HG02610 (cell line): ENCODE results near the gene SPPL3.

Experiments
- ATAC-seq: cut with Tn5 transposase; IDR thresholded peaks from one replicate; pipeline ENCODE4 v1.9.1; 2021; ENCODE audit warnings: mild to moderate bottlenecking, moderate library complexity; ENCODE audit not compliant: unreplicated experiment

Gene SPPL3

DNA sequence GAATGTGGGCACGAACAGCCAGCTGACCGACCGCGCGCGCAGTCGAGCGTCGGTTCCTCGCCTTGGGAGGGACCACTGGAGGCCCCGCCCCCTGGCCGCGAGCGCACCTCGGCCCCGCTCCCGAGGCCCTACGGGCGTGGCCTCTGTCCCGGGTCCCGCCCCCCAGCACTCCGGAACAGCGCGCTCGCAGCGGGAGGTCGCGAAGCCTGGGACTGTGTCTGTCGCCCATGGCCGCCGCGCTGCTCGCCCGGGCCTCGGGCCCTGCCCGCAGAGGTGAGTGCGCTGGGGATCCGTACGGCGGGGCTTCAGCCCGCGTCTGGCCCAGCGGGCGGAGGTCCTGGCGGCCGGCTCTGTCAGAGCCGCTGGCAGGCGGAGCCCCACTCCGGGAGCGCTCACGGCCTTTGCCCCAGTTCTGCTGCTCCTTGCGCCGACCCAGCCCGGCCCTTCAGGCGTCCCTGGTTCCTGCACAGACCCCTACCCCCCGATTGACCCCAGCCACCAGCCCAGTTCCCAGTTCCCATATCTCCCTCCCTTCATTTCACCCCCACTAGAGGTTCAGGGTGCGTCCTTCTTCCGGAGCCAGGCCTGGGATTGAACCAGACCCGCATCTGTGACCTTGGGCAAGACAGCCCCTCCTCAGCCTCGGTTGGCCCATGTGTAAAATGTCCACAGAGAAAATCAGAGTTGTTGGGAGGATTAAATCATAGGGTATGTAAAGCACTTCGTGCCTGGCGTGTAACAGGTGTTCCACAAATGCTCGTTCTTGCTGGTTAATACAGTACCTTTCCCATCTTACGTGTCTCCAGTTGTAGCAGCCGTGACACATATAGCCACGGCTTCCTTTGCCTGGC is 178.3 kb downstream of the SPPL3 start, which contains the start of gene ACADS:
Gene ACADS, plus strand, starts transcription at position 168 of the 851 bp plus-strand sequence. Its CDS starts 60 bp downstream, at position 228.
- peak; percentile 95 for ATAC-seq

- no peak for ATAC-seq
These were observed 179.0 kb downstream of the SPPL3 start for GRCh38 chr12:120725151-120725658.

GRCh38 chr12:120724720-120725119 is 179.4 kb downstream of the SPPL3 start:
- ATAC-seq = no peak

- no peak for ATAC-seq
These were observed 181.4 kb downstream of the SPPL3 start for GRCh38 chr12:120722784-120723183.

- ATAC-seq = no peak
These were observed 182.3 kb downstream of the SPPL3 start for GRCh38 chr12:120721866-120722265.

DNA sequence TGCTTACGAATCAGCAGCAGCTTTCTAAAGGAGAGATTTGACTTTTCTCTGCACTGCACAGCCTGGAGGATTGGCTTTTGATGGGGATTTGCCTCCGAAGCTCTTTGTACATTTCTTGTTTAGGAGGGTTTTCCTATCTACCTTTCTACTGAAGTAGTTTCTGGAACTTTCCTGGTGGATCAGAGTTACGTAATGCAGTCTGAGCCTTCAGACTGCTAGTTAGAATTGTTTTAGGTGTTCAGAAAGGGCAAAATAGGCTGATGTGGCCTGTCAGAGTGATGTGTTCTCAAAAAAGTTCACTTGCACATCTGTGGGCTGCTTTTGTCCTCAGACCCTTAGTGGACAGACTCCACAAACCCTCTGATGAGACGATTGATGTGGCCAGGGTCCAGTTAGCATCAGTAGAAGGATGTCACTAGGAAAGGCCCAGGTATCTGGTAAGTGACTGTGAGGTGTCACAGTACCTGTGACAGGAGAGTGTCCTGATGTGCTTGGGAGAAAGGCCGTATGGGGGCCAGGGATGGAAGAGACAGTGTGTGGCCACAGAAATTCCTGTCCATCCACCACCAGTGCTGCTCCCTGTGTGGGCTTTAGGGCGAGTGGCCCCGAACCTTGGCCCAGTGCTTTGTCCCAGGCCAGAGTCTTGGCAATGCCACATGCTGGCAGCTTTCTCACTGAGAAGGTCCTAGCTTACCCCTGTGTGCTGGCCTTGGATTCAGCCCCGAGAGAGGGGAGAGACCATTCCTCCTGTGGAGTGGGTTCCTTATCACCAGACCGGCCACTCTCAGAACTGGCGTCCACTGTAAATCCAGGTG is 183.0 kb downstream of the SPPL3 start:
- ATAC-seq = no peak

DNA sequence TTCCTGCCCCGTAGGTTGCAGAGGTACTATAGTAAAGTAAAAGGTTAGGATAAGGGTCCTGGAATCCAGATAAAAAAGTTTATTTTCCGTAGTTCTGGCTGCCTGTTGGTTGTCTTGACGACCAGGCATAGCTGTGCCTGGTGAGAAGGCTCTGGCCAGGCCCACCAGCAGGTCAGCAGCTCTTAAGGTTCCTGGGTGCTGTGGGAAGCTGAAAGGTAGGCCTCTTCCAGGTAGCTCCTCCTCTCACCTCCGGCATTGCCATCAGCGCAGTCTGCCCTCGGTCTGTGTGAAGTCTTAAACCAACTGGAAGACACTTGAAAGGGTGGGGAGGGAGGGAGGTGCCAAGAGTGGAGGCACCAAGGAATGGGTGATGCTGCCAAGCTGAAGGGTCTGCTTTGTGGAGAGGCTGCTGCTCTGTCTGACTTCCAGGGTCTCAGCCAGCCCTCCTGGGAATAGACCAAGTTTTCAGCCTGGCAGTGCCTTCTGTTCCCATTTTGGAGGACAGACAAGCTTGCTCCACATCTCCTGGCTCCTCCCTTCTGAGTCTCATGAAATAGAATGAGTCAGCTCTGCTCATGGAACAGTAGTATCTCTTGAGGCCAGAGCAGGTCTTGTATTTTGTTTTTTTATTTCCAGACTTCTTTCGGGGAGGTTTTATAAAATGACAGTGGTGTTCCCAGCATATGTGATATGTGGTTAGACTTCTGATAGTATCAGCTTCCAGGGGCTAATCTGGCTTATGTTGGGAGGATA is 183.7 kb downstream of the SPPL3 start:
- ATAC-seq = no peak

GRCh38 chr12:120719496-120720233 is 184.5 kb downstream of the SPPL3 start:
- ATAC-seq = no peak

DNA sequence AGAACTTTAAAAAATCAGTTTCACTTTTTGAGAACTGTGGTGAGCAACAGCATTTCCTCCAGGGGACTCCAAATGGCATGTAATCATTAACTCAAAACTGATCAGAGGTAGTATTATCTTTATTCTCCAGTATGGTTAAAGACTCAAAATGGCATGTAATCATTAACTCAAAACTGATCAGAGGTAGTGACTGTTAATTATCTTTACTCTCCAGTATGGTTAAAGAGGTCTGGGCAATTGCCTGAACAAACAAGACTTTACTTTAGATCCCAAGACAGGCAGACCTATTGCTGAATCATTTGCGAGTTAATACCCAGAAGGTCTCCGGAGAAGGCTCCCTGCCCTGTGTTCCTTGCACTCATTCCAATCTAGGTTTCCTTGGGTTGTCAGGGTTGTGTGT is 185.1 kb downstream of the SPPL3 start:
- ATAC-seq = no peak

DNA sequence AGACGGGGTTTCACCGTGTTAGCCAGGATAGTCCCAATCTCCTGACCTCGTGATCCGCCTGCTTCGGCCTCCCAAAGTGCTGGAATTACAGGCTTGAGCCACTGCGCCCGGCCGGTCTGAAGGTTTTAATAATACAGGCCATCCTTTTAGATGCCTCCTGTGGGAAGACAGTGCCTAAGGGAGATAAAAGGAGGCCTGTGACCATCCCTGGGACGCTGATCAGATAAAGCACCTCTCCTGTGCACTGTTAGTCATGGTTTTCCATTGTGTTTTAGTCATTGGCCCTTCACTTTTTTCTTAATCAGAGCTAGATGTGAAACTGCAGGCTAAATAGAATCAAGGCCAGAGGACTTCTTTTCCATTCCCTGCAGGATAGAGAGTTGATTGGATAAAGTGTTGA is 186.1 kb downstream of the SPPL3 start:
- ATAC-seq = no peak

DNA sequence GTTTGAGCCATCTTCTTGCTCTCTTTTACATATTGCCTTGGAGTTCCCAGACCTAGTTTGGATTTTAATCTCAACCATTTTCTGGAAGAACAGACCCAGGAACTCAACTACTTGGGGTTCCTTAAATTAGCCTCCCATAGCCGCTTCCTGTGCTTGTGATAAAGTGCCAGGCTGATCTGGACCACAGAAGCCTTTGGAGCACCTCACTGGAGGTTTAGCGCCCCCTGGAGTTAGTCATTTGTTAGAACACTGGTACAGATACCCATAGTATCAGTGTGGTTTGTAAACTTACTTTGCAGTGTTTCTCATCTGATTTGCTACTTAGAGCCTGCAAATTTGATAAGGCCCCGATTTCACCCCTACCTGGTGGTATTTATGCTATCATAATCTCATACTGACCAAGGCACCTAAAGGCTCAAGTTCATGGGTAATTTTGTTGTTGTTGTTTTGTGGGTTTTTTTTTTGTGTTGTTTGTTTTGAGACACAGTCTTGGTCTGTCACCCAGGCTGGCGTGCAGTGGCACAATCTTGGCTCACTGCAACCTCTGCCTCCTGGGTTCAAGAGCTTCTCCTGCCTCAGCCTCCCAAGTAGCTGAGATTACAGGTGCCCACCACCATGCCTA is 190.2 kb downstream of the SPPL3 start:
- no peak for ATAC-seq

- no peak for ATAC-seq
These were observed 191.5 kb downstream of the SPPL3 start for GRCh38 chr12:120712610-120713009.
